GM23338 (cell line): Measurements from ENCODE around the gene PDXDC1. TPM values are rescaled to one million over a fixed set of nuclear protein-coding genes. Genes with fewer than 3 reads are reported as not detected.
"Not testable (repeated sequence)": the region's sequence is repeated elsewhere in the genome, so short reads cannot be mapped to it uniquely, and the experiment has no call there.

ENCODE experiments used
- ATAC-seq: fragments of 200-7000 bp; cut with Tn5 transposase; 3 replicates; pipeline ENCODE4 v1.9.1; 2020
- DNase-seq: peaks from one replicate; pipeline ENCODE4 v3.0.0-alpha.2; 2015; ENCODE audit warnings: low spot score
- H2AFZ ChIP-seq: fragments of 200-600 bp; sonication (generic); 2 replicates; pipeline ENCODE4 v1.8.0; 2016; ENCODE audit warnings: antibody characterized with exemption, mild to moderate bottlenecking, moderate library complexity
- H3F3A ChIP-seq: fragments of 200-600 bp; sonication (generic); replicated peaks from 2 replicates; pipeline ENCODE4 v1.8.0; 2017; ENCODE audit warnings: antibody characterized with exemption, mixed run types, low read depth
- H3K27ac ChIP-seq: fragments of 200-600 bp; sonication (generic); 2 replicates; pipeline ENCODE4 v1.6.1; 2016; ENCODE audit warnings: low read depth
- H3K27me3 ChIP-seq: fragments of 200-600 bp; sonication (generic); 2 replicates; pipeline ENCODE4 v1.8.0; 2016; ENCODE audit warnings: mild to moderate bottlenecking, mixed run types, moderate library complexity; ENCODE audit not compliant: insufficient read depth
- H3K36me3 ChIP-seq: fragments of 200-600 bp; sonication (generic); 2 replicates; pipeline ENCODE4 v1.8.0; 2016; ENCODE audit warnings: mild to moderate bottlenecking; ENCODE audit not compliant: insufficient read depth
- H3K4me1 ChIP-seq: fragments of 200-600 bp; sonication (generic); 2 replicates; pipeline ENCODE4 v1.8.0; 2016; ENCODE audit warnings: mild to moderate bottlenecking, moderate library complexity; ENCODE audit not compliant: insufficient read depth
- H3K4me2 ChIP-seq: fragments of 200-600 bp; sonication (generic); 2 replicates; pipeline ENCODE4 v1.7.1; 2017; ENCODE audit warnings: mixed run types
- H3K4me3 ChIP-seq: fragments of 200-600 bp; sonication (generic); 2 replicates; pipeline ENCODE4 v1.6.1; 2016; ENCODE audit warnings: mixed run types
- H3K79me2 ChIP-seq: fragments of 200-600 bp; sonication (generic); replicated peaks from 2 replicates; pipeline ENCODE4 v1.8.0; 2017; ENCODE audit warnings: mild to moderate bottlenecking; ENCODE audit not compliant: insufficient read depth
- H3K9me2 ChIP-seq: fragments of 200-600 bp; sonication (generic); 2 replicates; pipeline ENCODE4 v1.8.0; 2017; ENCODE audit not compliant: insufficient read depth
- H4K20me1 ChIP-seq: fragments of 200-600 bp; sonication (generic); replicated peaks from 2 replicates; pipeline ENCODE4 v1.8.0; 2017; ENCODE audit warnings: mild to moderate bottlenecking; ENCODE audit not compliant: insufficient read depth
- H3K27ac Mint-ChIP-seq: 2 replicates; pipeline ENCODE4 v1.8.0; 2020; ENCODE audit warnings: inconsistent platforms, mild to moderate bottlenecking, moderate library complexity, mixed read lengths
- H3K27me3 Mint-ChIP-seq: 3 replicates; pipeline ENCODE4 v1.8.0; 2022; ENCODE audit warnings: low read depth, mild to moderate bottlenecking, moderate library complexity, mixed read lengths, inconsistent platforms; ENCODE audit not compliant: insufficient read depth, poor library complexity
- H3K36me3 Mint-ChIP-seq: 3 replicates; pipeline ENCODE4 v1.8.0; 2021; ENCODE audit warnings: low read depth, mild to moderate bottlenecking, inconsistent platforms, moderate library complexity, mixed read lengths
- H3K4me1 Mint-ChIP-seq: 3 replicates; pipeline ENCODE4 v1.8.0; 2020; ENCODE audit warnings: mild to moderate bottlenecking, inconsistent platforms, mixed read lengths
- H3K4me3 Mint-ChIP-seq: 3 replicates; pipeline ENCODE4 v1.8.0; 2021; ENCODE audit warnings: moderate library complexity, mild to moderate bottlenecking, inconsistent platforms, mixed read lengths
- H3K9me3 Mint-ChIP-seq: 3 replicates; pipeline ENCODE4 v1.8.0; 2020; ENCODE audit warnings: moderate library complexity, mild to moderate bottlenecking, inconsistent platforms, mixed read lengths
- polyA plus RNA-seq: library from polyadenylated mRNA; unstranded; fragments of >200 nt; fragmentation: Nextera tagmentation; extraction: Ambion mirVana; gene quantifications from 2 replicates; pipeline ENCODE4 v1.2.1, GENCODE V29; 2016
- total RNA-seq: library from RNA; depleted of rRNA; stranded (reverse); fragments of >200 nt; shearing (Covaris generic); gene quantifications from 2 replicates; pipeline ENCODE4 v1.2.3, GENCODE V29; 2014

The PDXDC1 gene
- total and polyA plus RNA-seq, 2 experiments from 2014 or later, result 40.0 to 91.6 TPM

GRCh38 chr16:15002448-15002847, 27.6 kb downstream of the PDXDC1 start:
- not testable (repeated sequence) for ATAC-seq, H3F3A ChIP-seq, H2AFZ ChIP-seq, H3K4me1 Mint-ChIP-seq, H3K9me3 Mint-ChIP-seq, H3K4me1 ChIP-seq, H3K4me2 ChIP-seq, H3K79me2 ChIP-seq, H3K27me3 Mint-ChIP-seq, DNase-seq, H3K4me3 Mint-ChIP-seq, H3K9me2 ChIP-seq, H3K27me3 ChIP-seq, H3K27ac Mint-ChIP-seq, H3K4me3 ChIP-seq, H3K27ac ChIP-seq, H4K20me1 ChIP-seq
- H3K36me3 ChIP-seq, result peaks cover 17% of the 10 kb centered on the region; the same call in 1 of the 2 replicates
- H3K36me3 Mint-ChIP-seq, result peaks cover 35% of the 10 kb centered on the region

- not testable (repeated sequence) for H3K27me3 ChIP-seq, H3K4me3 Mint-ChIP-seq, H3K4me2 ChIP-seq, H3K9me2 ChIP-seq, H3K4me1 ChIP-seq, H3K4me1 Mint-ChIP-seq, H4K20me1 ChIP-seq, H3K79me2 ChIP-seq, DNase-seq, H3F3A ChIP-seq, H3K9me3 Mint-ChIP-seq, H3K27me3 Mint-ChIP-seq, ATAC-seq, H3K27ac ChIP-seq, H3K27ac Mint-ChIP-seq, H3K4me3 ChIP-seq, H2AFZ ChIP-seq
- peaks cover 38% of the 10 kb centered on the region for H3K36me3 Mint-ChIP-seq
- H3K36me3 ChIP-seq, result peaks cover 14% of the 10 kb centered on the region; the same call in 1 of the 2 replicates
Measured at GRCh38 chr16:15005357-15006132, 30.7 kb downstream of the PDXDC1 start.

- not testable (repeated sequence) for H3F3A ChIP-seq, H3K27me3 ChIP-seq, H3K4me1 Mint-ChIP-seq, H4K20me1 ChIP-seq, H3K4me3 ChIP-seq, H3K79me2 ChIP-seq, H3K9me2 ChIP-seq, H3K4me2 ChIP-seq, H3K4me3 Mint-ChIP-seq, H2AFZ ChIP-seq, H3K9me3 Mint-ChIP-seq, H3K4me1 ChIP-seq, DNase-seq, H3K27ac ChIP-seq, ATAC-seq, H3K27me3 Mint-ChIP-seq
- peaks cover 14% of the 10 kb centered on the region; the same call in 1 of the 2 replicates for H3K36me3 ChIP-seq
- Mint-ChIP-seq H3K27ac (peak overlapping the region; percentile 6; the same call in 1 of the 2 replicates), H3K36me3 (peaks cover 54% of the 10 kb centered on the region)
Measured at GRCh38 chr16:15008647-15009046, 33.8 kb downstream of the PDXDC1 start.

- H3K9me3 Mint-ChIP-seq, H3K4me3 Mint-ChIP-seq, H3K27me3 Mint-ChIP-seq, H3F3A ChIP-seq, H3K9me2 ChIP-seq, H3K27me3 ChIP-seq, H3K4me1 Mint-ChIP-seq, H4K20me1 ChIP-seq, H3K79me2 ChIP-seq, H3K27ac ChIP-seq, H3K27ac Mint-ChIP-seq, ATAC-seq, H2AFZ ChIP-seq, H3K4me3 ChIP-seq, H3K4me2 ChIP-seq, H3K4me1 ChIP-seq, DNase-seq: not testable (repeated sequence)
- peaks cover 51% of the 10 kb centered on the region for H3K36me3 Mint-ChIP-seq
- peaks cover 10% of the 10 kb centered on the region for H3K36me3 ChIP-seq
Measured at GRCh38 chr16:15012941-15013340, 38.1 kb downstream of the PDXDC1 start.

GRCh38 chr16:15015671-15016070, 40.8 kb downstream of the PDXDC1 start:
- H4K20me1 ChIP-seq, H3K9me2 ChIP-seq, H3K27me3 Mint-ChIP-seq, DNase-seq, H3K4me2 ChIP-seq, H3K27me3 ChIP-seq, H3K4me3 ChIP-seq, H3F3A ChIP-seq, H3K27ac Mint-ChIP-seq, H3K4me1 Mint-ChIP-seq, H3K9me3 Mint-ChIP-seq, H3K27ac ChIP-seq, H2AFZ ChIP-seq, H3K4me3 Mint-ChIP-seq, H3K79me2 ChIP-seq, H3K4me1 ChIP-seq, ATAC-seq: not testable (repeated sequence)
- H3K36me3 Mint-ChIP-seq, result peaks cover 57% of the 10 kb centered on the region
- H3K36me3 ChIP-seq, result peaks cover 20% of the 10 kb centered on the region

GRCh38 chr16:15016354-15016753, 41.5 kb downstream of the PDXDC1 start:
- H3K27ac ChIP-seq, result 0 out of 2 replicates have a peak overlapping the region, but pooled peaks have one; percentile 72
- not testable (repeated sequence) for H3K4me1 Mint-ChIP-seq, H4K20me1 ChIP-seq, H3K79me2 ChIP-seq, H3F3A ChIP-seq, H3K4me2 ChIP-seq, H2AFZ ChIP-seq, H3K27me3 ChIP-seq, H3K4me3 Mint-ChIP-seq, H3K27me3 Mint-ChIP-seq, H3K4me1 ChIP-seq, DNase-seq, H3K9me3 Mint-ChIP-seq, H3K9me2 ChIP-seq, ATAC-seq, H3K4me3 ChIP-seq
- Mint-ChIP-seq H3K27ac (peak overlapping the region; percentile 11; the same call in 1 of the 2 replicates), H3K36me3 (peaks cover 53% of the 10 kb centered on the region)
- peaks cover 20% of the 10 kb centered on the region for H3K36me3 ChIP-seq
